NB4 (cell line): ENCODE results near the gene CFAP161.
"Not testable (repeated sequence)": the region's sequence is repeated elsewhere in the genome, so short reads cannot be mapped to it uniquely, and the experiment has no call there.

ENCODE experiments used
- POLR2A ChIP-seq: IDR thresholded peaks from 2 replicates; pipeline ENCODE4 v1.6.1; 2011; ENCODE audit warnings: mild to moderate bottlenecking; ENCODE audit not compliant: insufficient read length; ENCODE audit errors: extremely low read depth
- TF ChIP-seq, protein P1 (sequence below): IDR thresholded peaks from one replicate; pipeline ENCODE4 v1.5.1; 2012; ENCODE audit warnings: low read depth, low read length
- TF ChIP-seq, protein P2 (sequence below): IDR thresholded peaks from 2 replicates; pipeline ENCODE4 v1.6.1; 2011; ENCODE audit warnings: low read depth, low read length

DNA sequence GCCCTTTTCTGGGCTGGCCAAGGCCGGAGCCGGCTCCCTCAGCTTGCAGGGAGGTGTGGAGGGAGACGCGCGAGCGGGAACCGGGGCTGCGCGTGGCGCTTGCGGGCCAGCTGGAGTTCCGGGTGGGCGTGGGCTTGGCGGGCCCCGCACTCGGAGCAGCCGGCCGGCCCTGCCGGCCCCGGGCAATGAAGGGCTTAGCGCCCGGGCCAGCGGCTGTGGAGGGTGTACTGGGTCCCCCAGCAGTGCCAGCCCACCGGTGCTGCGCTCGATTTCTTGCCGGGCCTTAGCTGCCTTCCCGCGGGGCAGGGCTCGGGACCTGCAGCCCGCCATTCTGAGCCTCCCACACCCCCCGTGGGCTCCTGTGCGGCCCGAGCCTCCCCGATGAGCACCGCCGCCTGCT is 24.5 kb downstream of the CFAP161 start:
- TF ChIP-seq, protein P1, sequence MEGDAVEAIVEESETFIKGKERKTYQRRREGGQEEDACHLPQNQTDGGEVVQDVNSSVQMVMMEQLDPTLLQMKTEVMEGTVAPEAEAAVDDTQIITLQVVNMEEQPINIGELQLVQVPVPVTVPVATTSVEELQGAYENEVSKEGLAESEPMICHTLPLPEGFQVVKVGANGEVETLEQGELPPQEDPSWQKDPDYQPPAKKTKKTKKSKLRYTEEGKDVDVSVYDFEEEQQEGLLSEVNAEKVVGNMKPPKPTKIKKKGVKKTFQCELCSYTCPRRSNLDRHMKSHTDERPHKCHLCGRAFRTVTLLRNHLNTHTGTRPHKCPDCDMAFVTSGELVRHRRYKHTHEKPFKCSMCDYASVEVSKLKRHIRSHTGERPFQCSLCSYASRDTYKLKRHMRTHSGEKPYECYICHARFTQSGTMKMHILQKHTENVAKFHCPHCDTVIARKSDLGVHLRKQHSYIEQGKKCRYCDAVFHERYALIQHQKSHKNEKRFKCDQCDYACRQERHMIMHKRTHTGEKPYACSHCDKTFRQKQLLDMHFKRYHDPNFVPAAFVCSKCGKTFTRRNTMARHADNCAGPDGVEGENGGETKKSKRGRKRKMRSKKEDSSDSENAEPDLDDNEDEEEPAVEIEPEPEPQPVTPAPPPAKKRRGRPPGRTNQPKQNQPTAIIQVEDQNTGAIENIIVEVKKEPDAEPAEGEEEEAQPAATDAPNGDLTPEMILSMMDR: not testable (repeated sequence)
- TF ChIP-seq POLR2A: not testable (repeated sequence)
- TF ChIP-seq, protein P2, sequence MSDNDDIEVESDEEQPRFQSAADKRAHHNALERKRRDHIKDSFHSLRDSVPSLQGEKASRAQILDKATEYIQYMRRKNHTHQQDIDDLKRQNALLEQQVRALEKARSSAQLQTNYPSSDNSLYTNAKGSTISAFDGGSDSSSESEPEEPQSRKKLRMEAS: not testable (repeated sequence)
